Astrocyte of the cerebellum (primary cell): ENCODE results near the gene CTSH.

ENCODE experiments used
- DNase-seq: peaks from one replicate; pipeline ENCODE4 v3.0.0-alpha.2; 2011; ENCODE audit warnings: low read depth
- H3K4me3 ChIP-seq: 2 replicates; pipeline ENCODE4 v1.5.1; 2011; ENCODE audit warnings: mild to moderate bottlenecking, low read depth, low read length, moderate library complexity
- in situ Hi-C: cut with HindIII; loops from 2 replicates; pipeline ENCODE4 v1.10.0; 2017; ENCODE audit warnings: low sequenced_read_pairs
- TF ChIP-seq, protein P1 (sequence below): IDR thresholded peaks from 2 replicates; pipeline ENCODE4 v1.5.1; 2012; ENCODE audit warnings: low read length, low read depth, moderate library complexity, mild to moderate bottlenecking; ENCODE audit errors: missing control alignments

The CTSH gene

GRCh38 chr15:78983146-78983918 lies 38.5 kb upstream of the CTSH start:
- in situ Hi-C loops, result no loop called here
- no peak overlapping the region for H3K4me3 ChIP-seq
- DNase-seq, result no peak
- TF ChIP-seq, protein P1, sequence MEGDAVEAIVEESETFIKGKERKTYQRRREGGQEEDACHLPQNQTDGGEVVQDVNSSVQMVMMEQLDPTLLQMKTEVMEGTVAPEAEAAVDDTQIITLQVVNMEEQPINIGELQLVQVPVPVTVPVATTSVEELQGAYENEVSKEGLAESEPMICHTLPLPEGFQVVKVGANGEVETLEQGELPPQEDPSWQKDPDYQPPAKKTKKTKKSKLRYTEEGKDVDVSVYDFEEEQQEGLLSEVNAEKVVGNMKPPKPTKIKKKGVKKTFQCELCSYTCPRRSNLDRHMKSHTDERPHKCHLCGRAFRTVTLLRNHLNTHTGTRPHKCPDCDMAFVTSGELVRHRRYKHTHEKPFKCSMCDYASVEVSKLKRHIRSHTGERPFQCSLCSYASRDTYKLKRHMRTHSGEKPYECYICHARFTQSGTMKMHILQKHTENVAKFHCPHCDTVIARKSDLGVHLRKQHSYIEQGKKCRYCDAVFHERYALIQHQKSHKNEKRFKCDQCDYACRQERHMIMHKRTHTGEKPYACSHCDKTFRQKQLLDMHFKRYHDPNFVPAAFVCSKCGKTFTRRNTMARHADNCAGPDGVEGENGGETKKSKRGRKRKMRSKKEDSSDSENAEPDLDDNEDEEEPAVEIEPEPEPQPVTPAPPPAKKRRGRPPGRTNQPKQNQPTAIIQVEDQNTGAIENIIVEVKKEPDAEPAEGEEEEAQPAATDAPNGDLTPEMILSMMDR, result no peak

DNA sequence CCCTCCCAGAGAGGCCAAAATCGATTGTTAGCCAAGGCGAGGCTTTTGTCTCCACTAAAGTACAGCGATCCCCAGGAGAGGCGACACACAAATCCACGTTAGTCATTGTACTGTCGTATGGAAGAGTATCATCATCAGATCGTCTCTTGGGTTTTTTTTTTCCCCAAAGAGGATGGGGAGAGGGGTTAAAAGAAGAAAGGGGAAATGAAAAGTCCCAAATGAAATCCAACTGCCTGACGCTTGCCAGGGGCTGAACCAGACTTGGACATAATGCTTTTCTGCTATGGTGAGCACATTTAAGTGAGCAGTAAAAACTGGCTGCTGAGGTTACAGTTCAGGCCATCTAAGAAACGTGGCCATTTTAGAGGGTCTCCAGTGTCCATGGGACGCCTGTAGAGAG lies 37.9 kb upstream of the CTSH start:
- H3K4me3 ChIP-seq, result no peak overlapping the region
- in situ Hi-C loops, result no loop called here

GRCh38 chr15:78981532-78982313 lies 36.9 kb upstream of the CTSH start:
- in situ Hi-C loops, result no loop called here
- DNase-seq, result no peak
- H3K4me3 ChIP-seq, result no peak overlapping the region
- TF ChIP-seq, protein P1, result no peak

More for the DNA sequence above, 37.9 kb upstream of the CTSH start:
- TF ChIP-seq, protein P1, result no peak
- DNase-seq, result no peak

DNA sequence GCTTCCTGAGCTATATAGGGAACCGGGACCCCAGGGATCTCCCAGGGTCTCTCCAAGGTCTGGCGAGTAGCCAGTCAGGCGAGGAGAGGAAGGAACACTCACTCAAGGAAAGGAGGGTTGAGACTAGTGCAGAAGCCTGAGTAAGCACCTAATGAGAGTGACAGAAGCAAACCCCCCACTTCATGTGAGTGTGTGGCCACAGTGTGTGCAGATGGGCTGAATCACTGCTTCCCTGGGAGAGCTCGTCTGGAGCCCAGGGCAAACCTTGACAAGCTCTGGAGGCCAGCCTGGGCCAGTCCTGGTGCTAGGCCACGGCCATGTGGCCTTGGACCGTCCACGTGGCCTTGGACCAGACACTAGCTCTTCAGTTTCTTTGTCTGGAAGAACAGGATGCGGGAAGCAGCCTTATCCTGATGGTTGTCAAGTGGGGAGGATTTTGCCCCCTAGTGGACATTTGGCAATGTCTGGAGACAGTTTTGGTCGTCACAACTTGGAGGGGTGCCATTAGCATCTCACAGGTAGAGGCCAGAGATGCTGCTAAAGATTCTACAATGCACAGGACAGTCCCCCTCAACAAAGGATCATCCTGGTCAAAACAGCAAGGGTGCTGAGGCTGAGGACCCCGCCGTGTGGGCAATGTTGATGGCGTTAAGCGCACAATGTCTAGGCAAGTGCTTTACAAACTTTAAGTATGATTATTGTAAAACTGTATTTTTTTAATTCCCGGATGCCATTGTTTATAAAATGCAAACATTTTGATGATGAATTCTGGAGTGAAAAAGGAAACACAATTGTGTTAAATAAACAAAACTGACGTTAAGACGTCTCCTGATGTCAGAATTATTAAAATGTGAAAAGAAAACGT lies 34.8 kb upstream of the CTSH start:
- no peak overlapping the region for H3K4me3 ChIP-seq
- TF ChIP-seq, protein P1, result peak; percentile 69
- in situ Hi-C loops, result no loop called here
- DNase-seq, result peak; percentile 44

- in situ Hi-C loops, result no loop called here
- TF ChIP-seq, protein P1, result no peak
- no peak for DNase-seq
- no peak overlapping the region for H3K4me3 ChIP-seq
These were observed 33.8 kb upstream of the CTSH start for GRCh38 chr15:78978601-78979179.
